WI38 (cell line): Measurements from ENCODE around the gene SYNE1.

ENCODE experiments used
- H3K4me3 ChIP-seq: 2 replicates; pipeline ENCODE4 v1.5.1; 2011; ENCODE audit warnings: low read depth, mild to moderate bottlenecking, control low read depth, low read length
- TF ChIP-seq, protein P1 (sequence below): IDR thresholded peaks from 2 replicates; pipeline ENCODE4 v1.5.1; 2012; ENCODE audit warnings: low read depth, mild to moderate bottlenecking, control low read depth, low read length

Gene SYNE1

DNA sequence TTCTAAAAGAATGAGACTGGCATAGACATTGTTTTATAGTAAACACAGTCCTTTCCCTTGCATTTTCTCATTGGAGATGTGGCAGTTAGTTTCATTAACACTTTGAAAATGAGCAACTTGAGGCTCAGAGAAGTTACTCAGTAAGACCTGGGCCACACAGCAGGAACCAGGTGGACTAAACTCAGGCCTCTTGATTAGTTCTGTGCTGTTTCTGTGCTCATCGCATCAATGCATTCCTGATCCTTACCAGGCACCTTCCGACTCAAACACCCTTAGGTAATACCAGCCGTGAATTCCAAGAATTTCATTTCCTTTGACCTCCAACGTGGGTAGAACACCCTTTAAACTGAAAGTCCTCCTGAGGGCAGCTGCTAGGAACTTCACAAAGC, 466.9 kb downstream of the SYNE1 start:
- TF ChIP-seq, protein P1, sequence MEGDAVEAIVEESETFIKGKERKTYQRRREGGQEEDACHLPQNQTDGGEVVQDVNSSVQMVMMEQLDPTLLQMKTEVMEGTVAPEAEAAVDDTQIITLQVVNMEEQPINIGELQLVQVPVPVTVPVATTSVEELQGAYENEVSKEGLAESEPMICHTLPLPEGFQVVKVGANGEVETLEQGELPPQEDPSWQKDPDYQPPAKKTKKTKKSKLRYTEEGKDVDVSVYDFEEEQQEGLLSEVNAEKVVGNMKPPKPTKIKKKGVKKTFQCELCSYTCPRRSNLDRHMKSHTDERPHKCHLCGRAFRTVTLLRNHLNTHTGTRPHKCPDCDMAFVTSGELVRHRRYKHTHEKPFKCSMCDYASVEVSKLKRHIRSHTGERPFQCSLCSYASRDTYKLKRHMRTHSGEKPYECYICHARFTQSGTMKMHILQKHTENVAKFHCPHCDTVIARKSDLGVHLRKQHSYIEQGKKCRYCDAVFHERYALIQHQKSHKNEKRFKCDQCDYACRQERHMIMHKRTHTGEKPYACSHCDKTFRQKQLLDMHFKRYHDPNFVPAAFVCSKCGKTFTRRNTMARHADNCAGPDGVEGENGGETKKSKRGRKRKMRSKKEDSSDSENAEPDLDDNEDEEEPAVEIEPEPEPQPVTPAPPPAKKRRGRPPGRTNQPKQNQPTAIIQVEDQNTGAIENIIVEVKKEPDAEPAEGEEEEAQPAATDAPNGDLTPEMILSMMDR: no peak
- no peak overlapping the region for H3K4me3 ChIP-seq

DNA sequence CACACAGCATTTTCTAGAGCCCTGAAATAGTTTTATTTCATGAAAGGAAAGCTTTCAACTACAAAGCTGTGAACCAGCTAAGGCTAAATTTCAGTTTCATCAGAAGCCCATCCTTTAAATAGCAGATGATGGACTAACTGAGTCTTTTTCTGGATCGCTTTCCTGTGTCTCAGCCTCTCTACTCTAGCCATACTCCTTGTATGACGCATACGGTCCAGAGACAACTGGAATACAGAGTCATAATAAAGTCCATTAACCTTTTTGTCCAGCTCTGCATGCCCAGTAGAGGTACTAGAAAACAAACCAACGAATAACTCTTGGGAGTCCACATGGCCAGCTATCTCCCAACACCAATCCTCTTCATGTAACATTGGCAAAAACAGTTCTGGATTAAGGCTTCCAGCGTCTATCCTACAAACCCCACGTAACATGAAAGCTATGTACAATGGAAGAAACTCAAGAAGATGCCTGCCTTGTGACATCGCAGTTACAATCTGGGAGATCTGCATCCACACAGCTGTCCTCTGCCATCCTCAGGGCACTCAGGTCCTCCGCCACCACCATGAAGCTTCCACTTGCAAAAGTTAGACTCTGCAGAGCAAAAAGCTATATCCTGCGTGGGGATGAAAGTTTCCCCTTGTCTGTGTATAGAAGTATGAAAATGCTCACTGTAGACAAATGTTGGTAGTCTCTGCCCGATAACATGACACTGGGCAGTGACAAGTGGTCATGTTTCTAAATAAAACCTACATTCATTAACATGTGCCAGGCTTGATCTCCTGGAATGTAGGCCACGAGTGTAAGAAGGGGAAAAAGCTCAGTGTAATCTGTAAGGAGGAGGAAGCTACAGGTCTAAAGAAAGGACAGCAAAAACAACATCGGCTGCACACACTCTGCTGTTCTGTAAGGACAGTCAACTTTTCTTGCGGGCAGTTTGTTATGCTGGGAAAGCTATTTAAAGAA, 469.2 kb downstream of the SYNE1 start:
- no peak overlapping the region for H3K4me3 ChIP-seq
- TF ChIP-seq, protein P1: no peak

DNA sequence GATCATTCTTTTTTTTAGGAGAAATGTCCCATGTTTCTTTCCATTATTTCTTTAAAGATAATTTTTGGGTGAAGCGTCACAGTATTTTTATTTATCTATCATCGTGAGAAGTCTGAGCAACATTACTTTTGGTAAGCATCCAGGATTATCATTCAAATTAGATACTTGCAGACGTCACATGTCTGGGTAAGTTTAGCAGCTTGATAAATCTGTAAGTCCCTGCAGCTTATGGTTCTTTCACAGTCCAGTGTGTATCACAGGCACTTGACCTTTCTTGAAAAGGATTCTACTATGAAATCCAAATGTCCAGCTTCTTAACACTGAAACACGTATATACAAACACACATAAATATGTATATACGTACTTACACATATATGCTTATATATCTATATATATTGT, 470.3 kb downstream of the SYNE1 start:
- H3K4me3 ChIP-seq: no peak overlapping the region
- TF ChIP-seq, protein P1: no peak

DNA sequence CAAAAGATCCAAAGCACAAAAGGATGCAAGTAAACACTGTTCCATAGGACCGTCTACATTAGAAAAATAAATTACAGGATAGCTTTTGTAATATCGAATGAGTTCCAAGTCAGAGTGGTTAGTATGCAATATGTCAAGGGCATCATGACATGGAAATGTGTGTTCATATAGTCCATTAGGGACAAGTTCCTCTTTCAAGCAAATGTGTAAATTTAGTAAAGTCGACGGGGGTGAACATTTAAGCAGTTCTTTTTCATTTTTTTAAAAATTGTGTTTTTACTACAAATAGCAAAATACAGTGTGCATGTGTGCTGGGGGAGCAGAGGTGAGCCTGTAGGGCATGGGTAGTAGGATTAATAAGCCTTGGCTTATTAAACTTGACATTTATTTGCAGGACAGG, 470.7 kb downstream of the SYNE1 start:
- TF ChIP-seq, protein P1: no peak
- no peak overlapping the region for H3K4me3 ChIP-seq

DNA sequence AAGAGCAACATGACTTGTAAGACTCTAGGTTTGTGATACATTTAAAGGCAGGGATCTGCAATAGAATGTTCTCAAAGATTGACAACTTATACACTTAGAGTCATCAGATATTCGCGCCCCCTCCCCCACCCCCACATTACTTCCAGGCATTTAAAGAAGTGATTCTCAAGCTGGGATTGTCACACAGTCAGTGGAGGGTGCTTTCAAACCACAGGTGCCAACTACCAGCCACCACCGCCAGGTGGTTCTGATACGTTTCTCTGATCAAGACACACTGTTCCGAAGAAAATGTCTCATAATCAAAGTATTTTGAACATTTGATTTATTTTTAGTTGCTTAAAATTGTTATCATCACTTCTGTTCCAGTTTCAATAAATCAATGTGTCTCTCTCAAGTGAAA, 472.2 kb downstream of the SYNE1 start:
- H3K4me3 ChIP-seq: no peak overlapping the region
- TF ChIP-seq, protein P1: no peak

DNA sequence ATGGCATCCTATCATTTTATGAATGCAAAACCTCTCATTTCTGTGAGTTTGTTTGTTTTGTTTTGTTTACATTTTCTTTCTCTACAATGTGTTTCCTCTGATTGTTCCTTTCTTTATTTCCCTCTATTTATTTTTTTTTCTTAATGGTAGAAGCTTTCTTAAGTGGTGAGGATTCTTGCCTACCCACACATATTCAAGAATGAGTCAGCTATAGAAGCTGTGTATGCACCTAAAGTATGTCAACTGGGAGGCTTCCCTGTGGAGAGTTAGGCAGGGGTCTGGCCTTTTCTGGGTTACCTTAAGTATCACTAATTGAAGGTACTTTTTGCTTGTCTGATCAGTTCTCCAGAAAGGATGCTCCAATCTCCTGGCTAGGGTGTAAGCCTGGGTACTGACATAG, 475.7 kb downstream of the SYNE1 start:
- TF ChIP-seq, protein P1: no peak
- H3K4me3 ChIP-seq: no peak overlapping the region

DNA sequence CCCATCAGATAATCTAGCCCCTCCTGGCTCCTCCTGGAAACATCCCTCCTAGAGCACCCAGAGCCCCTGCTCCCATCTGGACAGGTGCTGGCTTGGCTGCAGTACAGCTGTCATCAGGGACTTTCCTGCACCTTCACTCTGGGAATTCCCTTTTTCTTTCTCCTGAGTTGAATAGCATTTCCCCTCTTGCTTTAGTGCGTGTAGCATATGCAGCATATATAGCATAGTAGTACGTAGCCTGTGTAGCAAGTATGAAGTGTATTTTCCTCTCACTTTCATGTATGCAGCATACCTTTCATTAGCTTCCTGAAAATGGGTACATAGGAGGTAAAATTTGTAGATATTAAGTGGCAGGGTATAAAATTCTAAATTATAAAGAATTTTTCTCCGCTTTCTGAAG, 476.8 kb downstream of the SYNE1 start:
- TF ChIP-seq, protein P1: no peak
- H3K4me3 ChIP-seq: no peak overlapping the region
